Measurements from ENCODE around the gene SHOC2. TPM values are rescaled to one million over a fixed set of nuclear protein-coding genes. Genes with fewer than 3 reads are reported as not detected.

The SHOC2 gene
- total RNA-seq, 1 donor from 2014 or later, result 24.4 TPM

DNA sequence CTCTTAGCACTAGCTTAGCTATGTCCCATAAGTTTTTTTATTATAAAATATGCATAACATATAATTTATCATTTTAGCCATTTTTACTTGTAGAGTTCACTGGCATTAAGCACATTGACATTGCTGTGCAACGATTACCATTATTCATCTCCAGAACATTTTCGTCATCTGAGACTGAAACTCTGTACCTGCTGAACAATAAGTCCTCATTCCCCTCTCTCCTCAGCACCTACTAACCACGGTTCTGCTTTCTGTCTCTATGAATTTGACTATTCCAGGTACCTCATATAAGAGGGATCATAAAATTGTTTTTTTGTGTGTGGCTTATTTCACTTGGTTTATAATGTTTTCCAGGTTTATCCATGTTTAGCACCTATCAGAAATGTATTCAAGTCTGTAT, 64.1 kb downstream of the SHOC2 start:
- no peak for DNase-seq (ENCODE audit: low read depth)
- TF ChIP-seq, protein P1, sequence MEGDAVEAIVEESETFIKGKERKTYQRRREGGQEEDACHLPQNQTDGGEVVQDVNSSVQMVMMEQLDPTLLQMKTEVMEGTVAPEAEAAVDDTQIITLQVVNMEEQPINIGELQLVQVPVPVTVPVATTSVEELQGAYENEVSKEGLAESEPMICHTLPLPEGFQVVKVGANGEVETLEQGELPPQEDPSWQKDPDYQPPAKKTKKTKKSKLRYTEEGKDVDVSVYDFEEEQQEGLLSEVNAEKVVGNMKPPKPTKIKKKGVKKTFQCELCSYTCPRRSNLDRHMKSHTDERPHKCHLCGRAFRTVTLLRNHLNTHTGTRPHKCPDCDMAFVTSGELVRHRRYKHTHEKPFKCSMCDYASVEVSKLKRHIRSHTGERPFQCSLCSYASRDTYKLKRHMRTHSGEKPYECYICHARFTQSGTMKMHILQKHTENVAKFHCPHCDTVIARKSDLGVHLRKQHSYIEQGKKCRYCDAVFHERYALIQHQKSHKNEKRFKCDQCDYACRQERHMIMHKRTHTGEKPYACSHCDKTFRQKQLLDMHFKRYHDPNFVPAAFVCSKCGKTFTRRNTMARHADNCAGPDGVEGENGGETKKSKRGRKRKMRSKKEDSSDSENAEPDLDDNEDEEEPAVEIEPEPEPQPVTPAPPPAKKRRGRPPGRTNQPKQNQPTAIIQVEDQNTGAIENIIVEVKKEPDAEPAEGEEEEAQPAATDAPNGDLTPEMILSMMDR (IDR thresholded peaks at IDR 0.05; ENCODE audit: insufficient read depth, low read length, poor library complexity, severe bottlenecking), result no peak
- Histone ChIP-seq H3K36me3 (ENCODE audit: control insufficient read depth, insufficient read depth, low read length) (no peaks in the 10 kb centered on the region), H3K4me3 (ENCODE audit: low read depth, low read length) (no peak overlapping the region), H3K27me3 (ENCODE audit: control insufficient read depth, insufficient read depth, low read length) (no peaks in the 10 kb centered on the region)

DNA sequence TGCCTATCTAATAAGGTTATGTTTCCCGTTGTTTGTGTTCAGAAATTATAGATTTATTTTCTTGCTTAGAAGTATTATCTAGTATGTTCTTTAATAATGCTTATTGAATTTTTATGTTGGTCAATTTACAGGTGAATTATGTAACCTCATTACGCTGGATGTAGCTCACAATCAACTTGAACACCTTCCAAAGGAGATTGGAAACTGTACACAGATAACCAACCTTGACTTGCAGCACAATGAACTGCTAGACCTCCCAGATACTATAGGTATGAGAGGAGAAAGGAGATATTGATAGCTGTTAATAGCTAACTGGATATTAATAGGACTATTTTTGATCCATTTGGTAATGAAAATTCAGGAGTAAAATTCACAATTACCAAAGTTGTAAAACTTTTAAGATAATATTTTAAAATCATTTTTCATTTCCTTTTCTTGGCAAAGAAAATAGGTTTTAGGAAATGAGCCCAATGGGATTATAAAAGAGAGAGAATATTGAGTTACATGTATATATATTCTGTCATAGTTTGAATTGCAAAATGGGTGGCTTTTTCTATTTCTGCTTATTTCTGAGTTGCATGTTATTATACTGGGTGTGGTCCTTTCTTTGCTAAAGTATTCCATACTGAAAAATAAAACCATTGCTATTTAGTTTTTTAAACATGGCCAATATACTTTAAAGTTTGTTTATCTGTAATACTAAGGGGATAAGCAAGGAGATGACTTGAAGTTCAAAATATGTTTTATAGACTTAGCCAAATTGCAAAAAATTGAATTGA, 66.3 kb downstream of the SHOC2 start:
- no peak for DNase-seq (ENCODE audit: low read depth)
- Histone ChIP-seq H3K27me3 (ENCODE audit: control insufficient read depth, insufficient read depth, low read length) (no peaks in the 10 kb centered on the region), H3K36me3 (ENCODE audit: control insufficient read depth, insufficient read depth, low read length) (no peaks in the 10 kb centered on the region), H3K4me3 (ENCODE audit: low read depth, low read length) (no peak overlapping the region)
- TF ChIP-seq, protein P1 (IDR thresholded peaks at IDR 0.05; ENCODE audit: insufficient read depth, low read length, poor library complexity, severe bottlenecking), result no peak

DNA sequence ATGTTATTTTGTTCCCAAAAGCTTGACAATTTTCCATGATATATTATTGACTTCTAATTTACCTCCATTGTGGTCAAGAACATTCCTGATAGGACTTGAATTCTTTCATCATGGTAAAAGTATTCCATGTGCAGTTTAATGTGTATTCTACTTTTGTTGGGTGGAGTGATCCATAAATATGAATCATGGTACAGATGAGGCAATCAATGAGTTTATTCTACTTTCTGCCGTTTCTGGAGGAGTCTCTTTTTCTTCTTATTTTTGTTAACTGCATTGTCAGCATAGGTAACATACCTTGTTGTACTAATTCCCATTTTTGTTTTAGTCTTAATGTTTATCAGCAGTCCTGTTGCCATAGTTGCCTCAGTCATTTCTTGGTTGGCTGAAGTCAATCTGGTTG, 69.6 kb downstream of the SHOC2 start:
- Histone ChIP-seq H3K36me3 (ENCODE audit: control insufficient read depth, insufficient read depth, low read length) (no peaks in the 10 kb centered on the region), H3K27me3 (ENCODE audit: control insufficient read depth, insufficient read depth, low read length) (no peaks in the 10 kb centered on the region), H3K4me3 (ENCODE audit: low read depth, low read length) (no peak overlapping the region)
- TF ChIP-seq, protein P1 (IDR thresholded peaks at IDR 0.05; ENCODE audit: insufficient read depth, low read length, poor library complexity, severe bottlenecking), result no peak
- no peak for DNase-seq (ENCODE audit: low read depth)

GRCh38 chr10:110992006-110992800, 72.8 kb downstream of the SHOC2 start:
- TF ChIP-seq, protein P1 (IDR thresholded peaks at IDR 0.05; ENCODE audit: insufficient read depth, low read length, poor library complexity, severe bottlenecking), result no peak
- no peak overlapping the region for H3K4me3 ChIP-seq (ENCODE audit: low read depth, low read length)
- no peaks in the 10 kb centered on the region for H3K27me3 ChIP-seq (ENCODE audit: control insufficient read depth, insufficient read depth, low read length)
- no peaks in the 10 kb centered on the region for H3K36me3 ChIP-seq (ENCODE audit: control insufficient read depth, insufficient read depth, low read length)
- no peak for DNase-seq (ENCODE audit: low read depth)

DNA sequence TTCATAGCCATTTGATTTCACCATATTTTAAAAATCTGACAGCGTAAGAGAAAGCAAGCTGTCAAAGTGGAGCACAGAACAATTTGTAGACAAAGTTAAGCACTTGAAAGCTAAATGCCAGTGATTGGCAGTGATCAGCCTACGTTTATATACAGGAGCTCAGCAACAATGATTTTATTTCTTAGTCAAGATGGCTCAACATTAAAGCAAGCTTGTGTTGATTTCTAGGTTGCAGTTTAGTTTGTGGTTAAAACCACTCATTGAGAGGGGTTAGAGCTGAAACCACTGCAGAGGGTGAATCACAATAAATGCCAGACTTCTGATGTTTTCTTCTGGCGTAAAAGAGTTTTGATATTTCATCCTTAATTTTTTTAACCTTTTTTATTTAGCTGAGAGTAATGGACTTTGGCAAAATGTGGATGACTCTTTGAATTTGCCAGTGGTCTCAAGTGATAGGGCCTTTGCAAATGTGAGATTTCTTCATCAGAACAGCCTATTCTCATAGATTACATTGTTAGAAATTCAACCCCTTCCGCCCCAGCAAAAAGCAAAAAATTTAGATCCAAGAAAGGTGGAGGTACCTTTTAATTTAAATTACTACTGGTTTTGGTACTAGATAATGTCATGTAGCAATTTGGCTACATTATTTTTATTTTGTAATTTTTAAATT, 73.8 kb downstream of the SHOC2 start:
- Histone ChIP-seq H3K4me3 (ENCODE audit: low read depth, low read length) (no peak overlapping the region), H3K27me3 (ENCODE audit: control insufficient read depth, insufficient read depth, low read length) (no peaks in the 10 kb centered on the region), H3K36me3 (ENCODE audit: control insufficient read depth, insufficient read depth, low read length) (no peaks in the 10 kb centered on the region)
- TF ChIP-seq, protein P1 (IDR thresholded peaks at IDR 0.05; ENCODE audit: insufficient read depth, low read length, poor library complexity, severe bottlenecking), result no peak
- DNase-seq (ENCODE audit: low read depth), result peak; percentile 48

Data from kidney epithelial cell (primary cell).